ENCODE data around the gene RLF. TPM values are rescaled to one million over a fixed set of nuclear protein-coding genes. Genes with fewer than 3 reads are reported as not detected.

Gene RLF
- total and polyA plus RNA-seq, 2 donors (not counting 1 experiment from before 2014, with no cell fraction given), result 7.8 to 21.9 TPM

DNA sequence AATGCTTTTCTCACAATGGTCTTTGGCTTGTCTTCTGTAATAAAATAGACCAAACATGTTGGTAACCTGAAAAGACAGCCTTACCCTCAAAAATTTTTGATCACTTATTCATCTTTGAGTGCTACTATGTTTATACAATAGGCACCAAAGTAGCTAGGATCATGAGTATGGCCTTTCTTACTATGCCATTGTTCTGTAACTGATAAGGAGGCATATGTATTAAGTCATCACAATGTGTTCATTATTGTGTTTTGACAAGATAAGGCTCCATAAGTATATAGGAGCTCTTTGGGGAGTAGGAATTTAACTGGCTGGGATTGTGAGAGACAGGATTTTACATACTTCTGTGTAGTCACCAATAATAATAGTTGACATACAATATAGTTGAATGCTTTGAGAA lies 87.2 kb downstream of the RLF start:
- no peaks in the 10 kb centered on the region for H4K20me1 ChIP-seq (ENCODE audit: control insufficient read depth, insufficient read depth, low read length, poor library complexity, severe bottlenecking)
- H3K4me2 ChIP-seq (replicated peaks; ENCODE audit: low read depth, low read length, poor library complexity, severe bottlenecking), result no peak overlapping the region
- H3K27me3 ChIP-seq (replicated peaks in 1 of 4; ENCODE audit: control extremely low read depth in 1 of 4, control insufficient read depth in 3 of 4, insufficient read depth in 4 of 4, low read length in 3 of 4), result no peaks in the 10 kb centered on the region
- H3K9me3 ChIP-seq (ENCODE audit: control extremely low read depth in 1 of 3, control insufficient read depth in 2 of 3, insufficient read depth in 1 of 3, low read length in 2 of 3), result no peaks in the 10 kb centered on the region
- H3K27ac ChIP-seq (ENCODE audit: low read length in 2 of 2), result no peak overlapping the region
- POLR2A ChIA-PET, result no interaction called here
- H3K4me1 ChIP-seq (ENCODE audit: control insufficient read depth in 2 of 2, insufficient read depth in 2 of 2, low read length in 2 of 2), result no peaks in the 10 kb centered on the region
- no peaks in the 10 kb centered on the region for H3K27me3 Mint-ChIP-seq
- TF ChIP-seq CTCF (IDR thresholded peaks at IDR 0.05) (no peak), EZH2 (IDR thresholded peaks at IDR 0.05; ENCODE audit: borderline replicate concordance, insufficient read depth, low read depth, low read length, poor library complexity, severe bottlenecking) (no peak)
- H3K9ac ChIP-seq (ENCODE audit: low read length), result no peak overlapping the region
- H3K79me2 ChIP-seq (ENCODE audit: control insufficient read depth, insufficient read depth, low read length), result no peaks in the 10 kb centered on the region
- no peaks in the 10 kb centered on the region for H3K9me3 Mint-ChIP-seq (ENCODE audit: insufficient read depth)
- no peak overlapping the region for H3K4me3 ChIP-seq (ENCODE audit: control extremely low read depth in 1 of 5, extremely low read depth in 1 of 5, insufficient read depth in 1 of 5, low read depth in 2 of 5, low read length in 4 of 5)
- CTCF ChIA-PET, result no interaction called here
- no peak overlapping the region for H2AFZ ChIP-seq (ENCODE audit: insufficient read depth, low read depth, low read length, poor library complexity, severe bottlenecking)
- H3K36me3 ChIP-seq (replicated peaks in 1 of 2; ENCODE audit: control extremely low read depth in 1 of 2, control insufficient read depth in 1 of 2, extremely low read depth in 1 of 2, insufficient read depth in 2 of 2, low read length in 1 of 2), result no peaks in the 10 kb centered on the region
- ATAC-seq (ENCODE audit: low read depth) (no peak), DNase-seq (no peak)
- H3K27ac Mint-ChIP-seq, result no peak overlapping the region
- H3K4me3 Mint-ChIP-seq, result no peak overlapping the region
- intact Hi-C loops (cut with micrococcal nuclease), result no loop called here
- no peaks in the 10 kb centered on the region for H3K4me1 Mint-ChIP-seq

- no peak overlapping the region for H3K27ac ChIP-seq (ENCODE audit: low read length in 2 of 2)
- peaks cover 0 to 2% of the 10 kb centered on the region in 2 donors for H3K4me1 ChIP-seq (ENCODE audit: control insufficient read depth in 2 of 2, insufficient read depth in 2 of 2, low read length in 2 of 2)
- no peak overlapping the region for H3K9ac ChIP-seq (ENCODE audit: low read length)
- TF ChIP-seq EZH2 (IDR thresholded peaks at IDR 0.05; ENCODE audit: borderline replicate concordance, insufficient read depth, low read depth, low read length, poor library complexity, severe bottlenecking) (no peak), CTCF (IDR thresholded peaks at IDR 0.05) (no peak)
- no peak overlapping the region for H3K4me2 ChIP-seq (replicated peaks; ENCODE audit: low read depth, low read length, poor library complexity, severe bottlenecking)
- no peak overlapping the region for H3K4me3 Mint-ChIP-seq
- H3K27me3 ChIP-seq (replicated peaks in 1 of 4; ENCODE audit: control extremely low read depth in 1 of 4, control insufficient read depth in 3 of 4, insufficient read depth in 4 of 4, low read length in 3 of 4), result no peaks in the 10 kb centered on the region
- H3K4me1 Mint-ChIP-seq, result peaks cover 5% of the 10 kb centered on the region
- H3K79me2 ChIP-seq (ENCODE audit: control insufficient read depth, insufficient read depth, low read length), result peaks cover 20% of the 10 kb centered on the region
- H3K4me3 ChIP-seq (ENCODE audit: control extremely low read depth in 1 of 5, extremely low read depth in 1 of 5, insufficient read depth in 1 of 5, low read depth in 2 of 5, low read length in 4 of 5), result no peak overlapping the region
- H3K9me3 Mint-ChIP-seq (ENCODE audit: insufficient read depth), result no peaks in the 10 kb centered on the region
- no peaks in the 10 kb centered on the region for H3K9me3 ChIP-seq (ENCODE audit: control extremely low read depth in 1 of 3, control insufficient read depth in 2 of 3, insufficient read depth in 1 of 3, low read length in 2 of 3)
- ChIA-PET CTCF (interaction anchor here (0.6 kb wide), 1 partner anchor 11 kb away, joined by 3 read pairs; no protein-coding TSS in a partner anchor), POLR2A (no interaction called here)
- no peaks in the 10 kb centered on the region for H4K20me1 ChIP-seq (ENCODE audit: control insufficient read depth, insufficient read depth, low read length, poor library complexity, severe bottlenecking)
- H2AFZ ChIP-seq (ENCODE audit: insufficient read depth, low read depth, low read length, poor library complexity, severe bottlenecking), result no peak overlapping the region
- intact Hi-C loops (cut with micrococcal nuclease), result loop anchor here (10.0 kb wide), 1 partner anchor 153 kb away; no protein-coding TSS in a partner anchor
- no peaks in the 10 kb centered on the region for H3K27me3 Mint-ChIP-seq
- H3K36me3 ChIP-seq (replicated peaks in 1 of 2; ENCODE audit: control extremely low read depth in 1 of 2, control insufficient read depth in 1 of 2, extremely low read depth in 1 of 2, insufficient read depth in 2 of 2, low read length in 1 of 2), result no peaks in the 10 kb centered on the region
- no peak overlapping the region for H3K27ac Mint-ChIP-seq
- 76% methylated on average over 4 of the region's 4 CpGs for WGBS (ENCODE audit: insufficient coverage)
- DNase-seq (no peak), ATAC-seq (ENCODE audit: low read depth) (no peak)
These were observed 90.3 kb downstream of the RLF start for GRCh38 chr1:40251456-40251855.

All from B cell (primary cell).